ENCODE data around the gene BYSL.

- TF ChIP-seq RAD51 (IDR thresholded peaks at IDR 0.05; ENCODE audit: borderline replicate concordance, low read depth) (no peak), POLR2AphosphoS2 (IDR thresholded peaks at IDR 0.05; ENCODE audit: low read length) (no peak), ZBTB33 (CRISPR knock-in tag; IDR thresholded peaks at IDR 0.05) (no peak), E2F5 (CRISPR knock-in tag; IDR thresholded peaks at IDR 0.05) (no peak), BRF1 (IDR thresholded peaks at IDR 0.05; ENCODE audit: borderline replicate concordance, extremely low read depth, insufficient read length) (no peak), CC2D1A (IDR thresholded peaks at IDR 0.05) (no peak), BRCA1 (IDR thresholded peaks at IDR 0.05) (no peak), BRCA1 (CRISPR knock-in tag; IDR thresholded peaks at IDR 0.05) (no peak), PRPF4 (IDR thresholded peaks at IDR 0.05; ENCODE audit: insufficient read depth, low read depth, low read length, poor library complexity, severe bottlenecking) (no peak), GABPB2 (CRISPR knock-in tag; conservative IDR thresholded peaks at IDR 0.05) (no peak), POLR2AphosphoS5 (IDR thresholded peaks at IDR 0.05; ENCODE audit: control insufficient read depth, insufficient read depth, low read depth, low read length) (no peak), EZH2 (IDR thresholded peaks at IDR 0.05; ENCODE audit: borderline replicate concordance, low read depth, low read length) (no peak), EGR1 (conservative IDR thresholded peaks at IDR 0.05) (no peak), POLR3A (IDR thresholded peaks at IDR 0.05; ENCODE audit: borderline replicate concordance, extremely low read depth, insufficient read depth, insufficient read length) (no peak), JUND (IDR thresholded peaks at IDR 0.05; ENCODE audit: borderline replicate concordance, low read depth, low read length) (no peak), JUND (tag; IDR thresholded peaks at IDR 0.05; ENCODE audit: borderline replicate concordance, low read depth, low read length) (no peak)
Measured at GRCh38 chr6:41885930-41886329, 35.4 kb upstream of the BYSL start.
